ENCODE measurements around the gene OLFML2A. TPM values are rescaled to one million over a fixed set of nuclear protein-coding genes. Genes with fewer than 3 reads are reported as not detected.

Gene OLFML2A
- polyA plus RNA-seq, 3 donors: 0.03 to 0.25 TPM; not detected in 1

GRCh38 chr9:124749284-124749683, 27.6 kb upstream of the OLFML2A start:
- Mint-ChIP-seq H3K27ac (peak overlapping the region in 3 of 7 donors; percentile 8 to 59 (median 58)), H3K9me3 (no peaks in the 10 kb centered on the region), H3K4me1 (peaks cover 13% of the 10 kb centered on the region), H3K36me3 (no peaks in the 10 kb centered on the region), H3K4me3 (no peak overlapping the region), H3K27me3 (ENCODE audit: low read depth in 3 of 3) (no peaks in the 10 kb centered on the region)
- H3K27ac ChIP-seq (ENCODE audit: low read depth in 1 of 2, low read length in 2 of 2): no peak overlapping the region
- H3K4me3 ChIP-seq (replicated peaks in 1 of 3; ENCODE audit: low read depth in 2 of 3, low read length in 3 of 3): no peak overlapping the region
- H4K20me1 ChIP-seq (ENCODE audit: insufficient read depth, low read length): no peaks in the 10 kb centered on the region
- H3K27me3 ChIP-seq (ENCODE audit: control insufficient read depth in 2 of 2, insufficient read depth in 2 of 2, low read length in 2 of 2): no peaks in the 10 kb centered on the region
- no peak for DNase-seq
- H3K9ac ChIP-seq (ENCODE audit: insufficient read depth, low read length, poor library complexity, severe bottlenecking): no peak overlapping the region
- no peaks in the 10 kb centered on the region for H3K79me2 ChIP-seq (ENCODE audit: insufficient read depth, low read length)
- no peak overlapping the region for H3K4me2 ChIP-seq (replicated peaks; ENCODE audit: extremely low read depth, low read length, poor library complexity, severe bottlenecking)
- H3K36me3 ChIP-seq (replicated peaks in 1 of 2; ENCODE audit: control insufficient read depth in 1 of 2, insufficient read depth in 2 of 2, low read length in 2 of 2): no peaks in the 10 kb centered on the region
- H2AFZ ChIP-seq (ENCODE audit: insufficient read depth, low read depth, low read length, poor library complexity, severe bottlenecking): no peak overlapping the region
- intact Hi-C loops (cut with micrococcal nuclease): no loop called here
- TF ChIP-seq CTCF (IDR thresholded peaks at IDR 0.05): no peak
- WGBS (ENCODE audit: insufficient coverage): 97% methylated on average over 3 of the region's 3 CpGs
- peaks cover 0 to 11% of the 10 kb centered on the region in 2 donors for H3K4me1 ChIP-seq (ENCODE audit: control insufficient read depth in 1 of 2, insufficient read depth in 2 of 2, low read length in 2 of 2)
- no peaks in the 10 kb centered on the region for H3K9me3 ChIP-seq (replicated peaks in 1 of 2; ENCODE audit: control insufficient read depth in 1 of 2, insufficient read depth in 1 of 2, low read length in 2 of 2)

- Histone ChIP-seq H4K20me1 (ENCODE audit: insufficient read depth, low read length) (no peaks in the 10 kb centered on the region), H3K4me1 (ENCODE audit: control insufficient read depth in 1 of 2, insufficient read depth in 2 of 2, low read length in 2 of 2) (peaks cover 0 to 16% of the 10 kb centered on the region in 2 donors), H3K9me3 (replicated peaks in 1 of 2; ENCODE audit: control insufficient read depth in 1 of 2, insufficient read depth in 1 of 2, low read length in 2 of 2) (no peaks in the 10 kb centered on the region), H3K27ac (ENCODE audit: low read depth in 1 of 2, low read length in 2 of 2) (no peak overlapping the region), H3K4me2 (replicated peaks; ENCODE audit: extremely low read depth, low read length, poor library complexity, severe bottlenecking) (no peak overlapping the region), H3K79me2 (ENCODE audit: insufficient read depth, low read length) (no peaks in the 10 kb centered on the region), H3K9ac (ENCODE audit: insufficient read depth, low read length, poor library complexity, severe bottlenecking) (no peak overlapping the region), H3K27me3 (ENCODE audit: control insufficient read depth in 2 of 2, insufficient read depth in 2 of 2, low read length in 2 of 2) (no peaks in the 10 kb centered on the region), H3K4me3 (replicated peaks in 1 of 3; ENCODE audit: low read depth in 2 of 3, low read length in 3 of 3) (no peak overlapping the region), H2AFZ (ENCODE audit: insufficient read depth, low read depth, low read length, poor library complexity, severe bottlenecking) (no peak overlapping the region), H3K36me3 (replicated peaks in 1 of 2; ENCODE audit: control insufficient read depth in 1 of 2, insufficient read depth in 2 of 2, low read length in 2 of 2) (no peaks in the 10 kb centered on the region)
- intact Hi-C loops (cut with micrococcal nuclease): no loop called here
- WGBS (ENCODE audit: insufficient coverage): 0% methylated on average over 1 of the region's 2 CpGs
- DNase-seq: no peak
- no peak overlapping the region for H3K4me3 Mint-ChIP-seq
- H3K27ac Mint-ChIP-seq: no peak overlapping the region
- H3K4me1 Mint-ChIP-seq: peaks cover 18% of the 10 kb centered on the region
- TF ChIP-seq CTCF (IDR thresholded peaks at IDR 0.05): no peak
- no peaks in the 10 kb centered on the region for H3K27me3 Mint-ChIP-seq (ENCODE audit: low read depth in 3 of 3)
- no peaks in the 10 kb centered on the region for H3K9me3 Mint-ChIP-seq
- H3K36me3 Mint-ChIP-seq: no peaks in the 10 kb centered on the region
Measured at GRCh38 chr9:124749781-124750180, 27.2 kb upstream of the OLFML2A start.
